ENCODE measurements around the gene USP12. TPM values are rescaled to one million over a fixed set of nuclear protein-coding genes. Genes with fewer than 3 reads are reported as not detected.

USP12 gene
- total RNA-seq, 2 experiments from 2014 or later: 35.7 to 40.1 TPM

- no peak for DNase-seq
Measured at GRCh38 chr13:27020415-27020814, 151.2 kb downstream of the USP12 start.

DNA sequence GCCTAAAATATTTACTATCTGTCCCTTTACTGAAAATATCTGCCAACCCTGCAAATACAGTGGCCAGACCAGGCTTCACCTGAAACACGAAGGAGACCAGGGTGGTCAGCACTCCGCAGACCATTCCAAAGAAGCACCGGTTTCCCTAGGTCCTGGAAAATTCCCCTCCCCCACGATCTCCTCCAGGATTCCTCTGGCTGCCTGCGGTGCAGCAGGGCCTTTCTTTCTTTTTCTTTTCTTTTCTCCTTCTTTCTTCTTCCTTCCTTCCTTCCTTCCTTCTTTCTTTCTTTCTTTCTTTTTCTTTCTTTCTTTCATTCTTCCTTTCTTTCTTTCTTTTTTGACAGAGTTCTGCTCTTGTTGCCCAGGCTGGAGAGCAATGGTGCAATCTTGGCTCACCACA is 152.7 kb downstream of the USP12 start:
- Mint-ChIP-seq H3K36me3 (ENCODE audit: low read depth) (no peaks in the 10 kb centered on the region), H3K4me1 (ENCODE audit: low read depth) (no peaks in the 10 kb centered on the region), H3K4me3 (no peak overlapping the region), H3K27me3 (no peaks in the 10 kb centered on the region), H3K27ac (no peak overlapping the region), H3K9me3 (no peaks in the 10 kb centered on the region)
- TF ChIP-seq, protein P1, sequence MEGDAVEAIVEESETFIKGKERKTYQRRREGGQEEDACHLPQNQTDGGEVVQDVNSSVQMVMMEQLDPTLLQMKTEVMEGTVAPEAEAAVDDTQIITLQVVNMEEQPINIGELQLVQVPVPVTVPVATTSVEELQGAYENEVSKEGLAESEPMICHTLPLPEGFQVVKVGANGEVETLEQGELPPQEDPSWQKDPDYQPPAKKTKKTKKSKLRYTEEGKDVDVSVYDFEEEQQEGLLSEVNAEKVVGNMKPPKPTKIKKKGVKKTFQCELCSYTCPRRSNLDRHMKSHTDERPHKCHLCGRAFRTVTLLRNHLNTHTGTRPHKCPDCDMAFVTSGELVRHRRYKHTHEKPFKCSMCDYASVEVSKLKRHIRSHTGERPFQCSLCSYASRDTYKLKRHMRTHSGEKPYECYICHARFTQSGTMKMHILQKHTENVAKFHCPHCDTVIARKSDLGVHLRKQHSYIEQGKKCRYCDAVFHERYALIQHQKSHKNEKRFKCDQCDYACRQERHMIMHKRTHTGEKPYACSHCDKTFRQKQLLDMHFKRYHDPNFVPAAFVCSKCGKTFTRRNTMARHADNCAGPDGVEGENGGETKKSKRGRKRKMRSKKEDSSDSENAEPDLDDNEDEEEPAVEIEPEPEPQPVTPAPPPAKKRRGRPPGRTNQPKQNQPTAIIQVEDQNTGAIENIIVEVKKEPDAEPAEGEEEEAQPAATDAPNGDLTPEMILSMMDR (IDR thresholded peaks at IDR 0.05): no peak
- DNase-seq (no peak), ATAC-seq (no peak)
- intact Hi-C loops (cut with micrococcal nuclease): no loop called here
- CTCF ChIA-PET: no interaction called here
- POLR2A ChIA-PET: no interaction called here

More at GRCh38 chr13:27020415-27020814, 151.2 kb downstream of the USP12 start:
- no peak overlapping the region for H3K4me3 Mint-ChIP-seq
- no peaks in the 10 kb centered on the region for H3K4me1 Mint-ChIP-seq (ENCODE audit: low read depth)
- TF ChIP-seq, protein P1 (IDR thresholded peaks at IDR 0.05): no peak
- POLR2A ChIA-PET: no interaction called here
- no peaks in the 10 kb centered on the region for H3K36me3 Mint-ChIP-seq (ENCODE audit: low read depth)
- H3K27me3 Mint-ChIP-seq: no peaks in the 10 kb centered on the region
- no peak for ATAC-seq
- no peaks in the 10 kb centered on the region for H3K9me3 Mint-ChIP-seq
- H3K27ac Mint-ChIP-seq: no peak overlapping the region
- intact Hi-C loops (cut with micrococcal nuclease): no loop called here
- CTCF ChIA-PET: interaction anchor here (1.6 kb wide), 1 partner anchor 11 kb away, joined by 4 read pairs; no protein-coding TSS in a partner anchor

DNA sequence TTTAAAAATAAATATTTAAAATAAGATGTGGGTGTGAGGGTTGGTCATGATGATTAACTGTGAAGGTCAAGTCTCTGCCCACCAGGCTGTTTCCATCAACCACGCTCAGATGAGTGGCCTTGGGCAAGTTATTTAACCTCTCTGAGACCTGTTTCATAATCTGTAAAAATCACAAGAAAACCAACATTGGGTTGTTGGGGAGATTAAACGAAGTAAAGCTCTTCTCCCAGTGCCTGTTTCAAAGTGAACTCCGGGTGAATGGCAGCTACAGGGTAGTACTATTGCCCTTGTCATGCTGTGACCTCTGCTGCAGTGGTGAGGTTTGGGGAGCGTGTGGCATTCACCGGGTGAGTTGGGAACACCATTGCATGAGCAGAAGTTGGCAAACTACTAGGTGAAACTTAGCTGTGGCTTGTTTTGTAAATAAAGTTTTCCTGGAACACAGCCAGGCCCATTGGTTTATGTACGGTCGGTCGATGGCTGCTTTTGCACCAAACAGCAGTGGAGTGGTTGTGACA is 153.2 kb downstream of the USP12 start:
- Mint-ChIP-seq H3K9me3 (no peaks in the 10 kb centered on the region), H3K27ac (no peak overlapping the region), H3K27me3 (no peaks in the 10 kb centered on the region), H3K36me3 (ENCODE audit: low read depth) (no peaks in the 10 kb centered on the region), H3K4me3 (no peak overlapping the region), H3K4me1 (ENCODE audit: low read depth) (no peaks in the 10 kb centered on the region)
- DNase-seq: no peak
- no peak for ATAC-seq
- ChIA-PET CTCF (no interaction called here), POLR2A (no interaction called here)
- intact Hi-C loops (cut with micrococcal nuclease): no loop called here
- TF ChIP-seq, protein P1 (IDR thresholded peaks at IDR 0.05): no peak

DNA sequence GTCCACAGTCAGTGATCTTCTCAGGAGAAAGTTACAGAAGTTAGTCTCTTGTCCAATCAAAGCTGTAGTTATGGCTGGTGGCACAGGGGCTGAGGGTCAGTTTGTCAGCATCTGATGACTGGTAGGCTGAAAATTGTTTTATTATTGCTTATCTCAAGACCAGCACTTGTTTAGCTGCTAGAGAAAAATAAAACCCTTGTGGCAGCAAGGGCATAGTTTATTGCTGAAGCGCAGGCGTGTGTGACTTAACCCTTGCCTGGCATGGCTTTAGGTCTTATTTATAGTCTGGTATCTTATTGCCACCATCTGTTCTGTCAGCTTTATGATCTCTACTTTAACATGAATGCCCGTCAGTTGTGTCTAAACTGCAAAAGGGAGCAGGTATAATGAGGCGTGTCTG is 154.7 kb downstream of the USP12 start:
- Mint-ChIP-seq H3K4me1 (ENCODE audit: low read depth) (no peaks in the 10 kb centered on the region), H3K9me3 (no peaks in the 10 kb centered on the region), H3K36me3 (ENCODE audit: low read depth) (no peaks in the 10 kb centered on the region), H3K27me3 (no peaks in the 10 kb centered on the region), H3K4me3 (no peak overlapping the region), H3K27ac (no peak overlapping the region)
- CTCF ChIA-PET: no interaction called here
- TF ChIP-seq, protein P1 (IDR thresholded peaks at IDR 0.05): no peak
- no peak for ATAC-seq
- intact Hi-C loops (cut with micrococcal nuclease): no loop called here
- POLR2A ChIA-PET: no interaction called here
- DNase-seq: no peak

Other genes with a start within 250 kb of the USP12 start
- 1,000 to 10,000 TPM; 1,401 to 1,445 TPM for gene RPL21, start 79.7 kb upstream of the USP12 start, total RNA-seq
- gene RASL11A, start 99.0 kb upstream of the USP12 start, total RNA-seq: 1 to 10 TPM; 2.7 to 3.1 TPM